Mesangial cell (primary cell): ENCODE data around the gene OR2V2. TPM values are rescaled to one million over a fixed set of nuclear protein-coding genes. Genes with fewer than 3 reads are reported as not detected.

ENCODE experiments used
- total RNA-seq: library from RNA; depleted of rRNA; stranded (reverse); fragments of >200 nt; gene quantifications from 2 replicates; pipeline ENCODE4 v1.2.3, GENCODE V29; 2015

Gene OR2V2, protein sequence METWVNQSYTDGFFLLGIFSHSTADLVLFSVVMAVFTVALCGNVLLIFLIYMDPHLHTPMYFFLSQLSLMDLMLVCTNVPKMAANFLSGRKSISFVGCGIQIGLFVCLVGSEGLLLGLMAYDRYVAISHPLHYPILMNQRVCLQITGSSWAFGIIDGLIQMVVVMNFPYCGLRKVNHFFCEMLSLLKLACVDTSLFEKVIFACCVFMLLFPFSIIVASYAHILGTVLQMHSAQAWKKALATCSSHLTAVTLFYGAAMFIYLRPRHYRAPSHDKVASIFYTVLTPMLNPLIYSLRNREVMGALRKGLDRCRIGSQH
- total RNA-seq, result not detected in 2 replicates

DNA sequence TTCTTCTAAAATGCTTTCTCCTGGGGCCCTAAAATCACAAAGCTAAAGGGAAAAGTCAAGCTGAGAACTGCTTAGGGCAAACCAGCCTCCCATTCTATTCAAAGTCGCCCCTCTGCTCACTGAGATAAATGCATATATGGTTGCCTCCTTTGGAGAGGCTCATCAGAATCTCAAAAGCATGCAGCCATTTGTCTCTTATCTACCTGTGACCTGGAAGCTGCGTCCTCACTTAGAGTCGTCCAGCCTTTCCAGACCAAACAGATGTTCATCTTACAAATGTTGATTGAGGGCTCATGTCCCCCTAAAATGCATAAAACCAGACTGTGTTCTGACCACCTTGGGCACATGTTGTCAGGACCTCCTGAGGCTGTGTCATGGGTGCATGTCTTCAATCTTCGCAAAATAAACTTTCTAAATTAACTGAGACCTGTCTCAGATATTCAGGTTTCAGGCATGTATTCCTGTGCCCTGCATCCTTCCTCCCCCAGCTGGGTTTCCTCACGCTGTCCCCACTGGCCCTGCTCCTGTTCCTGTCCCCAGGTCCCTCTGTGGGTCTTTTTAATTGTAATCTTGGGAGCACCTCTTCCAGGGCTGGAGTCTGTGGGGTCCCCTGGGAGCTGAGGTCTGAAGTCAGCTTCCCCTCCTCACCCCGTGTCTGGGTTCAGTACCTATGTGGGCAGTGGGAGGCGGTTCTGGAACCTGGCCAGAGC is at the start of gene OR2V2:
OR2V2 (plus strand) TSS at position 660 of the 710 bp plus-strand sequence. CDS start 7,357 bp downstream, outside the sequence.

GRCh38 chr5:181130832-181131496 is 16.4 kb upstream of the OR2V2 start, which contains the start of gene OR2V1:
OR2V1 (minus strand) TSS chr5:181131169; CDS start chr5:181125304, 5,865 bp downstream.

GRCh38 chr5:181204826-181205760 is 57.7 kb downstream of the OR2V2 start, which contains the start of gene TRIM7:
TRIM7 (minus strand) TSS chr5:181205196; CDS start chr5:181205110, 86 bp downstream.

Other genes starting within 250 kb of the OR2V2 start
- not detected in 2 replicates for gene BTNL8, start 248.4 kb upstream of the OR2V2 start, total RNA-seq
- not detected in 2 replicates for gene BTNL3, start 158.7 kb upstream of the OR2V2 start, total RNA-seq
- not detected in 2 replicates for gene BTNL9, start 107.3 kb upstream of the OR2V2 start, total RNA-seq
- gene OR2V1, start 16.4 kb upstream of the OR2V2 start, total RNA-seq, result not detected in 2 replicates
- 4.1 and 8.8 TPM in 2 replicates for gene TRIM7, start 57.6 kb downstream of the OR2V2 start, total RNA-seq
- gene TRIM41, start 75.7 kb downstream of the OR2V2 start, total RNA-seq, result 9.1 and 11.2 TPM in 2 replicates
- gene RACK1, start 96.3 kb downstream of the OR2V2 start, total RNA-seq, result 3,671 and 4,217 TPM in 2 replicates
- gene TRIM52, start 113.6 kb downstream of the OR2V2 start, total RNA-seq, result 1.3 and 2.2 TPM in 2 replicates
- gene OR4F3, start 219.7 kb downstream of the OR2V2 start, total RNA-seq, result not detected in 2 replicates